ENCODE data around the gene NECAB2.

The NECAB2 gene

GRCh38 chr16:83967091-83967490, 953 bp upstream of the NECAB2 start:
- DNase-seq = peak in 1 of 14 donors; percentile 24

DNA sequence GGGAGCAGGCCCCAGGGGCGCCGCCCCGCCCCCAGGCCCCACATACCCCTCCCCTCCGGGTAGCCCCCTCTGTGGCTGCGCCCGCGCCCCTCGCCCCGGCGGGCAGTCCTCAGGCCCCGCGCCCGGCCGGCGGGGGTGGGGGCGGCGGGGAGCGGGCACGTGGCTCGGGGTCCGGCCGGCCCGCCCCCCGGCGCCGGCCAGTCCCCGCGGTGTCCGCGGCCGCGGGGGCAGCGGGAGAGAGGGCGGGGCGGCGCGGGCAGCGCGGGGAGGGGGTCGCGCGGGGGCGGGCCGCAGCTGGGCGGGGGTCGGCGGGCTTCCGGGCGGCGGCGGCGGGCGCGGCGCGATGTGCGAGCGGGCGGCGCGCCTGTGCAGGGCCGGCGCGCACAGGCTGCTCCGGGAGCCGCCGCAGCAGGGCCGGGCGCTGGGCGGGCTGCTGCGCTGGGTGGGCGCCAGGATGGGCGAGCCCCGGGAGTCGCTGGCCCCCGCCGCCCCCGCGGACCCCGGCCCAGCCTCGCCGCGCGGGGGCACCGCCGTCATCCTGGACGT, 335 bp downstream of the NECAB2 start:
- no peak for DNase-seq

- DNase-seq = no peak
Measured at GRCh38 chr16:83968891-83969649, 1.0 kb downstream of the NECAB2 start.

- no peak for DNase-seq
Measured at GRCh38 chr16:83969771-83970429, 1.9 kb downstream of the NECAB2 start.

DNA sequence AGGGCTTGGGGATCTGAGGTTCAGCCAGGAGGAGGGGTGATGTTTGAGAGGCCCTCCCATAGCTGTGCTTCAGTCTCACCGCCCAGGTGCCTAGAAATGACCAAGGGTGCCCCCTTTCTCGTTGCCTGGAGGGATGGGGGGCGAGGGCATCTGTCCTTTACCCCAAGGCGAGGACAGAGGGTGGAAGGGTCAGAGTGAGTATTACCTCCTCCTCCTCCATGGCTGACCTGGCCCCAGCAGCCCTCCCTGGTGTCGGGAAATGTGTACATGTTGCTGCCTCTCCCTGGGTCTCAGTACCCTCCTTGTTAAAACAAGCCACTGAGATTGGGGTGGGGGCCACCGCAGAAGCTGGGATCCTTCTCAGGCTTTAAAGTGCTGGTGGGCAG, 2.4 kb downstream of the NECAB2 start:
- DNase-seq = no peak

DNA sequence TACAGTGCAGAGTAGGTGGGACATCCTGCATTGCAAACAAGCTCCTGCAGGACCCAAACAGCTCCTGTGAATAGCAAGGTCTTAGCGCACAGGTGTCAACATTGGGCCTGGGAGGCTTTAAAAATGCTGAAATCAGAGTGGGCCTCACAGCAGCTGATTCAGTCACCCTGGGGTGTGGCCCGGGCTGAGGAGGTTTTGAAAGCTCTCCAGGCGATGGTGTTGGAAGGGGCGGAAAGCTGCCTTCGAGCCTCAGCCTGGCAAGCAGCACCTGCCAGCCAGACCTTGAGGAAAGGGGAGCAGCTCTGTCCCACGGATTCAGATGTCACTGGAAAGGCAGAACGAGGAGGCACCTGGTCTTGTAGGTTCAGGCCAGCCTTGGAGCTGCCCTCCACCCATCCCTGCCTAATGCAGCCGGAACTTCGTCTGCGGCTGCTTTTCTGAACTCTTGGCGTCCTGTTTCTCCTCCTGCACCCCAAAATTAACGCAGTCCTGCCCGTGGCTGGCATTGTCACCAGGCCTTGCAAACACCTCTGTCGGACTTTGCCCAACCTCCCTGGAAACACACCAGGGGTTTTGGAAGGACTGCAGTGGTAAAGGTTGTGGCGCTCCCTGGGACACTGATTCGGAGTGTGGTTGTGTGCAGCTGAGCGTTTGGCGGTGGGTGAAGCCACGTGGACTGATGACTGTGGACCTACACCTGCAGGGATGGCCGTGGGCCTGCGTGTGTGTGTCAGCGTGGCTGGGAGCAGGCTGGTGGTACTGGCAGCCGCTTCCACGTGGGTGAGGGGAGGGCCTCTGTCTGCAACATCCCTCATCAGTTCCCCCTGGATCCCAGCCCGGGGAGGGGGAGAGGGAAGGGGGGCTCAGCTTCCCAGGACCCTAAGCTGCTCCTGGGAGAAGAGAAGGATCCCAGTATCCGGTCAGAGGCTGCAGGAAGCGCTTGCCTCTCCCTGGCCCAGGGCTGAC, 3.4 kb downstream of the NECAB2 start:
- DNase-seq = no peak

DNA sequence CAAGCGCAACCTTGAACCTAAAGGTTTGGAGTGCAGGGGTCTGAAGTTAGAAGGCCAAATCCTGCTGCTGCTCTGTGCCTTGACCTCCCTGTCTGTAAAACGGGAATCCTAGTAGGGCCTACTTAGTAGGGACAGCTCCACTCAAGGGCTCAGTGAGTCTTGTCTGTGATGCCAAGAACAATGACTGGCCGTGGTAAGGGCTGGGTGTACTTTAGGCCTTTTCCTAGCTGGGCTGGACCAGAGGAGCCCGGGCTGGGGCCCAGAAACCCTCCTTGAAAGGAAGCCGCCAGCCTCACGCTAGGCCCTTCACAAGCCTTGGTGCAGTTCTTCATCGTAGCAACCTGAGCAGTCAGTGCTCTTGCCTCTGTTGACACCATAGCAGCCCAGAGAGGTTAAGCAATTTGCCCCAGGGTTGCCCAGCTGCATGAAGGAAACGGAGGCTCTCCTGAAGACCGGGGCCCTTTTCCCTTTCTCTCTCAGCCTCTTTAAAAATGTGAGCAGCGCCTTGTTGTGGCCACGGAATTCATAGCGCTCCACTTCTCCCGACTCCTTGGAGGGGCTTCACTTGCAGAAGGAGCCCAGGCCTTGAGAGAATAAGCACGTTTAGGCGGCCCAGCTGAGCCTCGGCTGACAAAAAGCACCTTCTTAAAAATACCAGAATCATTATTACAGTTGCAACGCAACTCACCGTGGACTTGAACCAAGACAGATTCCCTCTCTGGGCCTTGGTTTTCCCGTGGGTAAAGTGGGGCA, 4.4 kb downstream of the NECAB2 start:
- no peak for DNase-seq

- DNase-seq = no peak
Measured at GRCh38 chr16:83973077-83973476, 5.0 kb downstream of the NECAB2 start.

DNA sequence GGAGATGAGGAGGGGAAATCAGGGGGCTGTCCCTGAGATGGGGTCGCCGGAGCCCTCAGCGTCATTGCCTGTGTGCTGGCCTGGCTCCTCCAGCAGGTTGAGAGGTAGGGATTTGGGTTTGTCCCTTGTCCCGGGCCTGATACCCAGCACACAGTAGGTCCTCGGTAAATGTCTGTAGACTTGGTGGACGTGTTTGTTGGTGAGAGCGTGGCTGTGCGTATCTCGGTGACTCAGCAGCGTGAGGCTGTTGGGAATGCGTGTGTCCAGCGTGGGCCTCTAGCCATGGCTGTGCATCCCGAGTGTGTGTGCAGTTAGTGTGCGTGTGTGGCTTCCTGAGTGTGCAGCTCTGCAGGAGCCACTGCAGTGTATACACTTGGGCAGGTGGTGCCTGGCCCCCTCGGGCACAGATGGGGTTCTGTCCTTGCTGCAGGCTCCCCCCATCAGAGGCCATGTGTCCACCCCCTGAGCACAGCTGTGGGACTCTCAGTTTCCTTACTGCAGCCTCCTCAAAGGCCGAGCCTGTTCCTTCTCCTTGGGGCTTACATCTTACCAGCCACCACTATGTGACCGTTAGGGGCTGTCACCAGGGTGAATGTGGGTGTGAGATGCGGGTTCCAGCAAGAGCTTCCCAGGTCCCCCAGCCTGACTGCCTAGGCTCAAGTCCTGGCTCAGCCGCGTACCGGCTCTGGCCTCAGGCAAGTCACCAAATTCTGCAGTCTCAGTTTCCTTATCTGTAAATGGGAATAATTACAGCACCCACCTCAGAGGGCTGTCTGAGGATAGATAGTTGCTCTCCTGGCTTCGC, 5.7 kb downstream of the NECAB2 start:
- DNase-seq = no peak

- no peak for DNase-seq
Measured at GRCh38 chr16:83974475-83974874, 6.4 kb downstream of the NECAB2 start.

DNA sequence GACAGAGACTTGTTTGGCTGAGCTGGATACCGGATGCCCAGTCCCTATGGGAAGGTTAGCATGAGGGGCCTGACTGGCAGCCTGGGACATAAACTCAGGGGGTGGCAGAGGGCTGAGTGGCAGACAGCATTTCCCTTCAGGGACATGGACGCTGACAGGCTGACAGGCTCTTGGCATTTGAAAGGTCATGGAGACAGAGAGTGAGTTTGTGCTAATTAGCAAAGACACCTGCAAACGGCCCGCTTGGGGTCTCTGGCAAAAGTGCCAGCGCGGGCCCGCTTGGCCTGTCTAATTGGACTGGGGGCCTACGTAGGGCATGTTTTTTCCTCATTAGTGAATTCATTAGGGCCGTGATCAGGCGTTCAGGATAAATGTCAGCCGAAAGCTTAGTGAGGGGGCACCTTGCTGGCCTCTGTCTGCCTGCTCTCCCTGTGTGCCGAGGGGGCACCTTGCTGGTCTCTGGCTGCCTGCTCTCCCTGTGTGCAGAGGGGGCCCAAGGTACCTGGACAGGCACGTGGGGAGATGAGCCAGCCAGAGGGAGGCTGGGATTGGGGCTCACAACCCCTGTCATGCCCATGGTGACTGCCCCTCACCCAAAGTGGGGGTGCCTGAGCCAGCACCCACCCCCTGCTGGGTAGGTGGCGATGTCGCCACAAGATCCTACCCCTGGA, 7.7 kb downstream of the NECAB2 start:
- DNase-seq = no peak

- DNase-seq = no peak
Measured at GRCh38 chr16:83977056-83977815, 9.2 kb downstream of the NECAB2 start.

- DNase-seq = no peak
Measured at GRCh38 chr16:83978401-83978904, 10.4 kb downstream of the NECAB2 start.

DNA sequence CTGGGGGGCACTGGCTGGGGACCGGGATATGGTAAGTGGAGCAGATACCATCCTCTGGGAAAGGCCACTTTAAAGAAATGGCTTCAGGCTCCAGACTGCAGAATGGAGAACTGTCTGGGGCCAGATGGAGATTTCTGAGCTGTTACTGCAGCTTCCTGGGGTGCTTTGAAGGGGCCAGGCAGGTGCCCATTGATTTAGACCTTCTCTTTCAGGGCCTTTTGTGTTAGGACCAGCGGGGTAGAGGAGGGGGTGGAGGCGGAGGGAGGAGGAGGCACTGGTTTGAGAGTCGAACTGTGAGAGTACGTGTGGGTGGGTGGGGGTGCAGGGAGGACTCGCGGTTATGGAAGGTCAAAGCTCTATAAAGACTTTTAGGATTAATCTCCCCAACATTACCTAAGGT, 11.4 kb downstream of the NECAB2 start:
- DNase-seq = no peak

DNA sequence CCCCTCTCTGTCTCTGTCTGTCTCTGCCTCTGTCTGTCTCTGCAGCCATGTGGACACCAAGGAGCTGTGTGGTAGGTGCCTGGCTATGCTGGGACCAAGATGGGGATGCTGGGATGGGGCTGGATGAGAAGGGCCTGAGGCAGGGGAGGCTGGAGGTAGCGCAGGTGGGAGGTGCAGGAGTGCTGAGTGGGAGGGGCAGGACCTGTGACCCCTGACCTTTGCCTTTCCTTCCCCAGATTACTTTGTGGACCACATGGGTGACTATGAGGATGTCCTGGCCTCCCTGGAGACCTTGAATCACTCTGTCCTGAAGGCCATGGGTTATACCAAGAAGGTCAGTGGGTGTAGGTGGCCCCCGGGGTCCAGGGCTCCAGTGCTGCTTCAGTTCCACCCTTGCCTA, 12.8 kb downstream of the NECAB2 start:
- no peak for DNase-seq

- DNase-seq = no peak
Measured at GRCh38 chr16:83981799-83982198, 13.8 kb downstream of the NECAB2 start.

DNA sequence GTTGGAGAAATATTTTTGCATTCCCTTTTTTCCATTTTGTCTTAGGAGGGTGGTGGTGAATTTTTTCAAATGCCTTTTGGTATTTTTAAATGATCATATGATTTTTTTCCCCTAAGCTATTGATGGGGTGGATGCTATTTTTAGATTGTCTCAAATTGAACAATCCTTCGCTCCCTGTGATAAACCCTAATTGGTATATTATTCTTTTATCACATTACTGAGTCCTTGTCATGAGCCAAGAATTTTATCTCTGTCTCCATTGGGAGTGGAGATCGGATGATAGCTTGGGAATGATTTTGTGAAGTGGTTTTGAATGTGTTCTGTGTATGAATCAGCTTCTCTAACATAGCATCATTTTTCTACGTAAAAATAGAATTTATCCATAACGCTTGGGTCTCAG, 15.4 kb downstream of the NECAB2 start:
- no peak for DNase-seq

GRCh38 chr16:83989300-83989699, 21.3 kb downstream of the NECAB2 start:
- no peak for DNase-seq

- no peak for DNase-seq
Measured at GRCh38 chr16:83990492-83990891, 22.4 kb downstream of the NECAB2 start.

- DNase-seq = peak in 9 of 14 donors; percentile 10 to 52 (median 36)
Measured at GRCh38 chr16:83992624-83993023, 24.6 kb downstream of the NECAB2 start.
